ENCODE measurements around the gene GNPDA1.
A peak's percentile ranks its signal among the peaks of the same experiment; 100 is the strongest.

The GNPDA1 gene

DNA sequence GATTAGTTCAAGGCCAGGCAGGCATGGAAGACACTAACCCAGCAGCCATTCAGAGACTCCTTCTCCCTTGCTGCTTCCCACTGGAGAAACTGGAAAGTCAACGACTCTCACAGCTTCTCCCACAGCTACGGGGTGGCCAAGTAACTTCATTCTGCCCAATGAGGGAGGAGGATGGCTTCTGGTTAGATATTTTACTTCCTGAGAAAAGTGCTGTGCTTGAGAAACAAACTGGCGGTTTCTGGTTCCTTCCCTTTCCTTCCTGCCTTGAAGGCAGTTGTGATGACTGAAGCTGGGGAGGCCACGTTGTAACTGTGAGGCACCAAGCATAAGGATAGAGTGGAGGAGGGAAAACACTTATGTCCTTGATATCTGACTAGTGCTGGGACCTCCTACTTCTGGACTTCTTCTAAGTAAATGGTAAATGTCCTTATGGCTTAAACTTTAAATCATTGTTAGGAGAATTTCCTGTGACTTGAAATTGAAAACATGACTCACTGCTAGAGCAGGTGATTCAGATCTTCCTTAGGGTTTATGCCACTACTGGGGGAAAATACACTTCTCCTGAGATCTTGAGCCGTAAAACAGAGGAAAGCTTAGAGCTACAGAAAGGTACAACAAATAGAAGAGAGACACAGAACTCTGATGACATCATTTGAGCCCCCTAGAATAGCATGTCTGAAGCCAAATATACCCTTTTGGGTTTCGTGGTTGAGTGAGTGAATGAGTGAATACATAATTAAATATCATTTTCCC lies 3.1 kb upstream of the GNPDA1 start:
- Histone ChIP-seq H4K20me1 (ENCODE audit: insufficient read depth) (no peaks in the 10 kb centered on the region), H3K4me2 (peak overlapping the region; percentile 50), H3K4me3 (IDR thresholded peaks at IDR 0.05; ENCODE audit: insufficient read depth, low read depth, low read length) (no peak overlapping the region), H3K4me1 (ENCODE audit: low read depth, poor library complexity, severe bottlenecking) (peaks cover 72% of the 10 kb centered on the region), H3K27ac (peak overlapping the region; percentile 55), H3K79me2 (ENCODE audit: insufficient read depth, low read depth) (no peaks in the 10 kb centered on the region; the same call in 1 of the 2 replicates), H2AFZ (ENCODE audit: low read depth) (peak overlapping the region; percentile 44; the same call in 1 of the 2 replicates), H3K27me3 (ENCODE audit: insufficient read depth, low read depth) (no peaks in the 10 kb centered on the region), H3K36me3 (ENCODE audit: insufficient read depth) (no peaks in the 10 kb centered on the region), H3K9ac (no peak overlapping the region; the same call in 1 of the 2 replicates)
- TF ChIP-seq CTCF (conservative IDR thresholded peaks at IDR 0.05; ENCODE audit: low read depth, low read length) = no peak

DNA sequence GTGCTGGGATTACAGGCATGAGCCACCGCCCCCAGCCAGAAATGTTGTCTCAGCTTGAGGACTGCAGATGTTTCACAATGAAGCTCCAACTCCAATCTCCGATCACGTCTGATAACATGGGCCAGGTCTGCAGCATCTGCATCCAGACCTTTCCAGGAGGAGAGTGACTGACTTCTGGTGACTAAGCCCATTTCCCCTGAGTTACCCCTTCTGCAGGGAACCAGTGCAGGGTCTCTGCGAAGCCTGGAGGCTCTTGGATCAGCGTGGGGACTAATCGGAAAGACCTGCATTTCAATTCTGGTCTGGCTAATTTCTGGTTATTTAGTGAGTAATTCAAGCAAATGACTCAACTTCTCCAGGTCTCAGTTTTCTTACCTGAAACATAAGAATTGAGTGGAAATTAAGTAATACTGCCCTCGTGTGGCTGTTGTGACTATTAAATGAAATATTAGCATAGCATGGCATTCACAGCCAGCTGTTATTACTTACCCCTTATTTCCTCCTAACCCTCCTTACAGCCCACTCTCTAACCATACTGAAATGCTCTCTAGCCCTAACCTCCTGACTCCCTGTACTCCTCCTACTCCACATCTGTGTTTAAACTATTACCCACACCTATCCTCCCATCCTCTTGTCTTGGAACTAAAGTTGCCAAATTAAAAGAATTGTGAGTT lies 2.2 kb upstream of the GNPDA1 start:
- peak overlapping the region; percentile 50 for H3K4me2 ChIP-seq
- peaks cover 81% of the 10 kb centered on the region for H3K4me1 ChIP-seq (ENCODE audit: low read depth, poor library complexity, severe bottlenecking)
- H3K79me2 ChIP-seq (ENCODE audit: insufficient read depth, low read depth) = no peaks in the 10 kb centered on the region; the same call in 1 of the 2 replicates
- H3K36me3 ChIP-seq (ENCODE audit: insufficient read depth) = no peaks in the 10 kb centered on the region
- H3K27me3 ChIP-seq (ENCODE audit: insufficient read depth, low read depth) = no peaks in the 10 kb centered on the region
- H3K27ac ChIP-seq = peak overlapping the region; percentile 55
- H3K9ac ChIP-seq = no peak overlapping the region; the same call in 1 of the 2 replicates
- peak; percentile 68 for TF ChIP-seq CTCF (conservative IDR thresholded peaks at IDR 0.05; ENCODE audit: low read depth, low read length)
- no peak overlapping the region for H3K4me3 ChIP-seq (IDR thresholded peaks at IDR 0.05; ENCODE audit: insufficient read depth, low read depth, low read length)
- H4K20me1 ChIP-seq (ENCODE audit: insufficient read depth) = no peaks in the 10 kb centered on the region
- peak overlapping the region; percentile 52; the same call in 1 of the 2 replicates for H2AFZ ChIP-seq (ENCODE audit: low read depth)

DNA sequence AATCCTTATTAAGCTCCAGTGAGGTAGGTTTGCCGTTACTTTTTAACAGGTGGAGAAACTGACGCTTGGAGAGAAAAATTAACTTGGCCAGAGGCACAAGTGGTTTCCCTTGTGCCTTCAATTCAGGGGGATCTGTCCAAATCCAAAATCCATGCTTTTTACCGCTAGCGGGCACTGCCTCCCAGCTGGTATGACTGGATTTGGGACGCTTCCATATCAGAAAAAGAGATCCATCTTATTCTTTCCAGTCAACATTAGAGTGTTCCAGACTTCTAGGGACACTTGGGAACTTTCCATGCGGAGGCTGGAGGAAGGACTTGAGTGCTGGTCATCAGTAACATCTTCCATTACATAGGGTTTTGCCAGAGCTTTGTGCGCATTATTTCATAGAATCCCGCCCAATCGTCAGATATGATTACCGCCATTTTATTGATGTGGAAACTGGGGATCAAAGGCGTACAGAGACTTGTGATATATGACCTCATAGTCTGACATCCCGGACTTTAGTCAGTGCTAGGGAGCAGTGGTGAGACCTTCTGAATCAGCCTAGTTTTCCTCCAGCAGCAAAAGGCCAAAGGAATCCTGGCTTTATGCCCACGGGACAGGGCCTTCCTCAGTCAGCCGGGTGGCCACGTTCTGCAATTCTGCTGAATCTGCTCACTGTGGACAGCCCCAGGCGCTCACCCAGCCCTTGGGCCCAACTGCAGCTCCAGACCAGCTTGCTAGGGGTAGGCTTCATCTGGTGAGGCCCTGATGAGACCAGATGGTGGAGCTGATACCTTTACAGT lies 1.1 kb upstream of the GNPDA1 start:
- Histone ChIP-seq H3K9ac (peak overlapping the region; percentile 97; the same call in 1 of the 2 replicates), H3K27me3 (ENCODE audit: insufficient read depth, low read depth) (no peaks in the 10 kb centered on the region), H3K4me3 (IDR thresholded peaks at IDR 0.05; ENCODE audit: insufficient read depth, low read depth, low read length) (no peak overlapping the region), H3K36me3 (ENCODE audit: insufficient read depth) (no peaks in the 10 kb centered on the region), H3K79me2 (ENCODE audit: insufficient read depth, low read depth) (no peaks in the 10 kb centered on the region; the same call in 1 of the 2 replicates), H3K27ac (peak overlapping the region; percentile 87; the same call in 1 of the 2 replicates), H3K4me1 (ENCODE audit: low read depth, poor library complexity, severe bottlenecking) (peaks cover 91% of the 10 kb centered on the region), H3K4me2 (peak overlapping the region; percentile 97), H4K20me1 (ENCODE audit: insufficient read depth) (no peaks in the 10 kb centered on the region), H2AFZ (ENCODE audit: low read depth) (peak overlapping the region; percentile 85; the same call in 1 of the 2 replicates)
- no peak for TF ChIP-seq CTCF (conservative IDR thresholded peaks at IDR 0.05; ENCODE audit: low read depth, low read length)

DNA sequence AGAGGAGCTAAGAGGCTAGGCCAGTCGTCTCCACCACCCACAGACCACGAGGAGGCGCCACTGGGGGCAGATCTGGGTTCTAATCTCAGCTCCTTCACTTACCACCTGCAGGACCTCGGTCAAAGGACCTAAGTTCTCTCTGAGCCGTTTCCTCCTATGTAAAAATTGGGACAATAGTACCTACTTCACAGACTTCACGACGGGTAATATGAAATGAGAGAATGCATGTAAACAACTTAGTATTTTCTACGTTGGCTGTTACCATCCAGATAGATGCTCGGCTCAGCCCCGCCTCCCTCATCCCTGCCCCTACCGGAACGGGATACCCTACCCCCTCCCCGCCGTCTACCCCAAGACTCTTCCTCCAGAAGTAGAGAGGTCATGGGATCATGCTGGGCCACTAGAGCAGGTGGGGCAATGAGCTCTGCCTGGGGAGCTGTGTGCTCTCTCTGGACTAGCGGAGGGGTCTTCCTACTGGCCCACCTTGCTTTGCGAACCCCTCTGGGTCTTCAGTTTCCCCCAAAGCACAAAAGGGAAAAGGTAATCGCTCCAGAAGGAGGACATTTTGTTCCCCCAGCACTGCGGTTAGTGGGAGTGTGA lies 541 bp downstream of the GNPDA1 start:
- H3K36me3 ChIP-seq (ENCODE audit: insufficient read depth) = no peaks in the 10 kb centered on the region
- peak overlapping the region; percentile 77 for H3K4me2 ChIP-seq
- H3K4me1 ChIP-seq (ENCODE audit: low read depth, poor library complexity, severe bottlenecking) = peaks cover 91% of the 10 kb centered on the region
- peak; percentile 70 for TF ChIP-seq CTCF (conservative IDR thresholded peaks at IDR 0.05; ENCODE audit: low read depth, low read length)
- H2AFZ ChIP-seq (ENCODE audit: low read depth) = peak overlapping the region; percentile 85
- H4K20me1 ChIP-seq (ENCODE audit: insufficient read depth) = no peaks in the 10 kb centered on the region
- no peak overlapping the region for H3K4me3 ChIP-seq (IDR thresholded peaks at IDR 0.05; ENCODE audit: insufficient read depth, low read depth, low read length)
- H3K27ac ChIP-seq = peak overlapping the region; percentile 87
- peak overlapping the region; percentile 97 for H3K9ac ChIP-seq
- H3K79me2 ChIP-seq (ENCODE audit: insufficient read depth, low read depth) = no peaks in the 10 kb centered on the region; the same call in 1 of the 2 replicates
- H3K27me3 ChIP-seq (ENCODE audit: insufficient read depth, low read depth) = no peaks in the 10 kb centered on the region
